GM19455 (cell line): Measurements from ENCODE around the gene MAP4K2.

Source experiments
- ATAC-seq: cut with Tn5 transposase; IDR thresholded peaks from one replicate; pipeline ENCODE4 v1.9.1; 2021; ENCODE audit not compliant: unreplicated experiment

The MAP4K2 gene

GRCh38 chr11:64813826-64814225, 10.8 kb upstream of the MAP4K2 start:
- no peak for ATAC-seq

DNA sequence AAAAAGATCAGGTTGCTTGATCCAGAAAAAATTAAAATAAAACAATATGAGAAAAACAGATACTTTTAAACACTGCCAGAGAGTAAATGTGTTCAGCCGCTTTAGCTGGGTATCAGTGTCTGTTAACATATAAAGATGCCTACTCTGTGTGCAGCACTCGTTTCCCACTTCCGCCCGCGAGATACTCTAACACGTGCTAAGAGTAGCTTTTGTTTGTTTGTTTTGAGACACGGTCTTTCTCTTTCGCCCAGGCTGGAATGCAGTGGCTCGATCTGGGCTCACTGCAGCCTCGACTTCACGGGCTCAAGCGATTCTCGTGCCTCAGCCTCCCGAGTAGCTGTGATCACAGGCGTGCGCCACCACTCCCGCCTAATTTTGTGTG, 7.9 kb upstream of the MAP4K2 start:
- ATAC-seq: peak; percentile 12

DNA sequence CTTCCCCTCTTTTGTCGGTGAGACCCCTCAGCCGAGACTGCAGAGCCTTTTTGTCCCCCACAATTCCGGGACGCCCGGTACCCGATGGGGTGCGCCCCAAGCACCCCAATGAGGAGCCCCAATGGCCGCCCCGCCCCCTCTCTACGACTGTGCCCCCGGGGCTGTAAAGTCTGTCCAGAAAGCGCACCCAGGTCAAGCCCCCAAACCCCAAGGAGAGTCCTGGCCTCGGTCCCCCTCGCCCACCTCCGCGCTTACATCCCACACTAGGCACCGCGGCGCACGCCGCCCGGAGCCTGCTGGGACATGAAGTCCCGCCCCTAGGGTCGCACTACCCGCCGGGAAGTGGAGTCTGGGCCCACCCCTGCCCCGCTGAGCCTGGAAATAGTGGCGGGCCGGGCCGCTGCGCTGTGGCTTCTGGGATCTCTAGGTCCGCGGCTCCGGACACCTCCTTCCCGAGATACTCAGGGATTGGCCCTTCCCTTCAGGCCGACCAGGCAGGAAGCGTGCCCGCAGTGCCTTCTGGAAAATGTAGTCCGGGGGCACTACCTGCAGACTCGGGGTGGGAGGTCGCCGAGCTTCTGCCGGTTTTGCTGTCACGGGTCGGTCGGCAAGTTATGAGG, 7.4 kb upstream of the MAP4K2 start, which contains the start of gene MEN1:
Gene MEN1, minus strand, starts transcription at position 281 of the 620 bp plus-strand sequence. CDS start 442 bp downstream, outside the sequence.
- peak; percentile 65 for ATAC-seq

DNA sequence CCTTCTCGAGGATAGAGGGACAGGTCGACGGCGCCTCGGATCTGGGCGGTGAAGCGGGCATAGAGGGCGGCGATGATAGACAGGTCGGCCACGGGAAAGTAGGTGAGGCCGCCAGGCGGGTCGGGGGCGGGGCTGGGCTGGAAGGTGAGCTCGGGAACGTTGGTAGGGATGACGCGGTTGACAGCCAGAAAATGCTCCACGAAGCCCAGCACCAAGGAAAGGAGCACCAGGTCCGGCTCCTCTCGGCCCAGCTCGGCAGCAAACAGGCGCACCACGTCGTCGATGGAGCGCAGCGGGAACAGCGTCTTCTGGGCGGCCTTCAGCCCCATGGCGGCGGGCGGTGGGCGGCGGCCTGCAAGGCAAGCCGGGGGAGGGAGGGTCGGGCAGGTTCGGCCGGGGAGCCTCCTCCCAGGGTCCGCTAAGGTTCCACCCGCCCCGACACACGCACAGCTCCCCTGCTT, 6.8 kb upstream of the MAP4K2 start:
- ATAC-seq: no peak

DNA sequence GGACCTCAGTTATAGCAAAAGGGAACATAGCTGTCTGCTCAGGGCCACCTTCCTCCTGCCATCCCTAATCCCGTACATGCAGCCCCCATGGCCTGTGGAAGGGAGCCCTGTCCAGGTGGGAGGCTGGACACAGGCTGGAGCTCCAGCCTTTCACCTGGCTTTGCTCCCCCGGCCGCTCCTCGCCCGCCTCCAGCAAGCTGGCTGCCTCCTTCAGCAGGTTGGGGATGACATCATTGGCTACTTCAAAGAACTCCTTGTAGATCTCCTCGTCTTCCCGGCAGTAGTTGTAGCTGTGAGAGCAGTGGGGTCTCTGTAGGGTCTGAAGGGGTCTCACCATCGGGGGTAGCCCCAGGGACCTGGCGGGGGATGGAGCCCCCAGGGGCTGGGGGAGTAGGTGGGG, 2.5 kb upstream of the MAP4K2 start:
- no peak for ATAC-seq

GRCh38 chr11:64804346-64805210, 1.6 kb upstream of the MAP4K2 start:
- no peak for ATAC-seq

- ATAC-seq: no peak
These were observed 882 bp upstream of the MAP4K2 start for GRCh38 chr11:64803846-64804345.

DNA sequence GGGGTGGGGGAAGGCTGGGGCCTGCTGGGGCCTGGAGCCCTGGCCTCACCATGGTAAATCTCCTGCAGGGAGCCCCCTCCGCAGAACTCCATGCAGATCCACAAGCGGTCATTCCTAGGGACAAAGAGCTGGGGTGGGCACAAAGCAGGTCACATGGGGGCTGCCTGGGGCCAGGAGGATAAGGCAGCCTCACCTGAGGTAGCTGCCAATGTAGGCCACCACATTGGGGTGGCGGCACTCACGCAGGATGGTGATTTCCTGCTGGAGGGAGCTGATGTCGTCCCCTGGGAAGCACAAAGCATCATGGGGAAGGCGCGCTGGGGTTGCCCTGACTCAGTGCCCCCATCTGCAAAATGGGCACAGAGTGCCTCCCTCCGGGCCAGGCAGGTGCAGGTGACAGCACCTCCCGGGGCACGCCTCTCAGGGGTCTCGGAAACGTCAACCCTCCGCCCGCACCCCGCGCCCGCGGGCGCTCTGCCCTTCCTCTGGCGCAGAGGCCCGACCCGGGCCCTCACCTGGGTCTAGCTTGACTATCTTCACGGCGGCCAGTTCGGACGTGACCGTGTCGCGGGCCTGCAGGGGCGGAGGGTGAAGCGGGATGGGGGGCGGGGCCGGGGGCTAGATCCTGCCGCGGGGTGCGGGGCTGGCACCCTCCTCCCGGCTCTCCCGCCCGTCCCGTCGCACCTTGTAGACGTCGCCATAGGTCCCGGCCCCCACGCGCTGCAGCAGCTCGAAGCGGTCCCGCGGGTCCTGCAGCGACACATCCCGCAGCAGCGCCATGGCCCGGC, 450 bp downstream of the MAP4K2 start:
- ATAC-seq: peak; percentile 33

GRCh38 chr11:64801561-64802369, 1.2 kb downstream of the MAP4K2 start:
- ATAC-seq: no peak

DNA sequence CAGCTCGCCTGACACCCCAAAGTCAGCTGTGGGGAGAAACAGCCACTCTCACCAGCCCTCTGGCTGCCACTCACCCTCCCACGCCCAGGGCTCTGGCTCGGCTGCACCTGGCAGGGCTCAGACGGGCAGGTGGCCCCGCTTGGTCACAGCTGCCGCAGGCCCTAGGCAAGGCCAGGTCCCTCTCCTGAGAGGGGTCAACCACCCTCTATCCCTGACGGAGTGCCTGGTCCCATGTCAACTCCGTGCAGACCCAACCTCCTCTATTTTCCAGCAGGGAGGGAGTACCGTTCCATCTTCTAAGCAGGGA, 1.9 kb downstream of the MAP4K2 start:
- no peak for ATAC-seq

- ATAC-seq: no peak
These were observed 2.5 kb downstream of the MAP4K2 start for GRCh38 chr11:64800303-64801157.

- ATAC-seq: no peak
These were observed 3.3 kb downstream of the MAP4K2 start for GRCh38 chr11:64799623-64800302.

GRCh38 chr11:64799256-64799622, 3.8 kb downstream of the MAP4K2 start:
- no peak for ATAC-seq

GRCh38 chr11:64796757-64797541, 6.1 kb downstream of the MAP4K2 start:
- no peak for ATAC-seq

DNA sequence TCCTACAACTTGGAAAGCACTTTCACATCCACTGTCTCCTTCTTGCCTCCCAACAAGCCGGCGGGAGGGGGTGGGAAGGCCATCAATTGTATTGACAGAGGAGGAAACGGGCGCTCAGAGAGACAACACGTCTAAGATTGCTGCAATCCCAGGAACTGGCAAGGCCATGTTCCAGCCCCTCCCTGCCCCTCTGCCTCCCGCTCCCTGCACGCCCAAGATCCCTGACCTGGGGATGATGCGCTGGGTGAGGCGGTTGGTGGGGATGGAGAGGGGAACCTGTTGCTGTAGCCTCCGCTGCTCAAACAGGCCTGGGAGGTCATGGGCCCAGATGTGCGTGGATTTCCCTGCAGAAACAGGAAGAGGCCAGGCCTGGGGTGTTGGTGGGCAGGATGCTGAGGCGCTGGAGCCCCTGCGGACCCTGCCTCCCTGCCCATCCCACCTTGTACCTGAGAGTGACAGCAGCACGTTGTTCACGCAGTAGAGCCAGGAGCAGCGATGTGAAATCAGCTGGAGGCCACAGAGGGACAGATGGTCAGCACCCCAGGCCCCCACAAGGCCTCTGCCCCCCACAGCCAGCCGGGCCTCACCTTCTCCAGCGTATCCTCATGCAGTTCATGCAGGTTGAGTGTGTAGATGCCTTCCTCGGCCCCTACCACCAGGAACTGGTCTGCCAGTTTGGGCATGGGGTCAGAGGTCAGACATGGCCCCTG, 6.8 kb downstream of the MAP4K2 start:
- ATAC-seq: no peak

- ATAC-seq: no peak
These were observed 8.5 kb downstream of the MAP4K2 start for GRCh38 chr11:64794526-64794925.

DNA sequence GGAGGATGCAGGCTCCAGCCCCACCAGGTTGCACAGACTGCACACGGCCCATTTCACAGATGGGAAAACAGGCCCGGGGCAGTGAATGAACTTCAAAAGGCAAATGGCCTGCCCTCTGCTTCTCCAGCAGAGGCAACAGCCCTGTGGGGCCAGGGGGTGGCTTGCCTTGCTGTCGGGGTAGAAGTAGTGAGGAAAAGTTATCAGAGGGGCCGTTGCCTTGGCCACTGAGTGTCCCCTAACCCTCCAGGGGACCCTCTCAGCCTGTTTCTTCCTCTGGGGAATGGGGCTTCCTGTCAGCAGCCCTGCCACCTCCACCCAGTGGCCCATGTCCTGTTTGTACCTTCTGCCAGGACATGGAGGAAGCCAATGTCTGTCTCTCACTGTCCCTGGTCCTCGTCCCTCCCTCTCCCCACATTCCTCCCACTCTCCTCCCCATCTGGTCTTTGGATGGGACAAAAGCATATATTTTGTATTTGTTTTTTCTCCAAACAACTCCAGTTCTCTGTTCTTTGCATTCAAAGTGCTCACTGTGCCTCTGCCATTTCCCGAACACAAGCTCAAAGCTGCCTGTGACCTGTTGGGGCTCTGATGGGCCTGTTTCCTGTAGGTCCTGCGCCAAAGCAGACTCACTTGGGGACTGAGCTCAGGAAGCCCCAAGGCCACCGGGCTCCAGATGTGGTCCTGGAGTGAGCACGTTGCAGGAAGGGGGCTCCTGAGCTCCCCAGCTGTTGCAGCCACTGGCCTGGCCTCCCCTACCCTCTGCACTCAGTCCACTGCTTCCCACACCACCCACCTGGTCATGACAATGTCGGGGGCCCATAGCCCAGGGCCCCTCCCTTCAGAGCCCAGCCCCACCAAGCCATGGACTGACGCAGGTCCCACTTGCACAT, 9.5 kb downstream of the MAP4K2 start:
- no peak for ATAC-seq
